Mesendoderm (in vitro differentiated cells): Measurements from ENCODE around the gene ARHGAP28.

Experiments
- DNase-seq: peaks from one replicate; pipeline ENCODE4 v3.0.0; 2013
- H2AK5ac ChIP-seq: 2 replicates; pipeline ENCODE4 v1.6.1; 2013; ENCODE audit warnings: low read length, inconsistent platforms
- H2BK120ac ChIP-seq: 2 replicates; pipeline ENCODE4 v1.6.1; 2013; ENCODE audit warnings: low read depth, mild to moderate bottlenecking, low read length, moderate library complexity, mixed read lengths
- H2BK15ac ChIP-seq: replicated peaks from 2 replicates; pipeline ENCODE4 v1.6.1; 2013; ENCODE audit warnings: low read depth, mild to moderate bottlenecking, moderate library complexity
- H2BK5ac ChIP-seq: 2 replicates; pipeline ENCODE4 v1.6.1; 2013; ENCODE audit warnings: low read length, inconsistent platforms
- H3K18ac ChIP-seq: 2 replicates; pipeline ENCODE4 v1.6.1; 2013; ENCODE audit warnings: mild to moderate bottlenecking, low read length, mixed read lengths
- H3K23ac ChIP-seq: one replicate; pipeline ENCODE4 v1.6.1; 2013; ENCODE audit warnings: low read length
- H3K27ac ChIP-seq: 2 replicates; pipeline ENCODE4 v1.5.1; 2013; ENCODE audit warnings: low read depth, mild to moderate bottlenecking, inconsistent platforms, low read length, moderate library complexity
- H3K27me3 ChIP-seq: 2 replicates; pipeline ENCODE4 v1.6.1; 2013; ENCODE audit warnings: low read length, control low read depth, mild to moderate bottlenecking, inconsistent platforms; ENCODE audit not compliant: insufficient read depth, poor library complexity
- H3K36me3 ChIP-seq: 2 replicates; pipeline ENCODE4 v1.6.1; 2013; ENCODE audit warnings: low read length, inconsistent platforms; ENCODE audit not compliant: control insufficient read depth, insufficient read depth
- H3K4ac ChIP-seq: one replicate; pipeline ENCODE4 v1.6.1; 2013; ENCODE audit warnings: low read depth, mild to moderate bottlenecking, low read length, moderate library complexity
- H3K4me1 ChIP-seq: 2 replicates; pipeline ENCODE4 v1.6.1; 2013; ENCODE audit warnings: low read depth, low read length, inconsistent platforms; ENCODE audit not compliant: control insufficient read depth
- H3K4me2 ChIP-seq: 2 replicates; pipeline ENCODE4 v1.6.1; 2013; ENCODE audit warnings: low read length
- H3K4me3 ChIP-seq: 2 replicates; pipeline ENCODE4 v1.5.1; 2013; ENCODE audit warnings: mild to moderate bottlenecking, low read length
- H3K56ac ChIP-seq: one replicate; pipeline ENCODE4 v1.6.1; 2013; ENCODE audit warnings: low read length
- H3K79me1 ChIP-seq: 2 replicates; pipeline ENCODE4 v1.6.1; 2013; ENCODE audit warnings: low read length, inconsistent platforms
- H3K79me2 ChIP-seq: 2 replicates; pipeline ENCODE4 v1.6.1; 2013; ENCODE audit warnings: mild to moderate bottlenecking, low read length; ENCODE audit not compliant: control insufficient read depth, insufficient read depth
- H3K9ac ChIP-seq: 2 replicates; pipeline ENCODE4 v1.6.1; 2013; ENCODE audit warnings: low read length, inconsistent platforms
- H4K5ac ChIP-seq: one replicate; pipeline ENCODE4 v1.6.1; 2013; ENCODE audit warnings: low read length
- H4K8ac ChIP-seq: one replicate; pipeline ENCODE4 v1.6.1; 2013; ENCODE audit warnings: low read depth, mild to moderate bottlenecking, control low read depth, low read length, moderate library complexity
- WGBS: extraction: QIAGEN DNeasy Blood & Tissue Kit; methylation state at CpG from one replicate; pipeline ENCODE4 v1.1.7; 2013; ENCODE audit warnings: low lambda C conversion rate, missing lambda C conversion rate; ENCODE audit not compliant: insufficient coverage; ENCODE audit errors: extremely low coverage; 5-methylcytosine and 5-hydroxymethylcytosine counted together

Gene ARHGAP28

GRCh38 chr18:6708890-6709289 is 20.6 kb upstream of the ARHGAP28 start:
- Histone ChIP-seq H3K4ac (no peak overlapping the region), H3K27ac (no peak overlapping the region), H3K4me2 (no peak overlapping the region), H3K56ac (no peak overlapping the region), H3K27me3 (no peaks in the 10 kb centered on the region), H3K79me1 (no peaks in the 10 kb centered on the region), H3K23ac (no peak overlapping the region), H4K5ac (no peak overlapping the region), H2BK5ac (no peak overlapping the region), H3K18ac (no peak overlapping the region), H2AK5ac (no peak overlapping the region), H2BK15ac (no peak overlapping the region), H4K8ac (no peak overlapping the region), H3K36me3 (no peaks in the 10 kb centered on the region), H3K79me2 (no peaks in the 10 kb centered on the region), H3K4me3 (no peak overlapping the region), H3K9ac (no peak overlapping the region), H2BK120ac (no peak overlapping the region), H3K4me1 (no peaks in the 10 kb centered on the region)
- DNase-seq: no peak
- no CpG with 5 or more reads among the region's 1 CpG for WGBS

GRCh38 chr18:6711467-6711866 is 18.0 kb upstream of the ARHGAP28 start:
- Histone ChIP-seq H4K8ac (no peak overlapping the region), H3K27me3 (no peaks in the 10 kb centered on the region), H3K36me3 (no peaks in the 10 kb centered on the region), H2BK120ac (no peak overlapping the region), H2BK15ac (no peak overlapping the region), H3K56ac (no peak overlapping the region), H3K27ac (no peak overlapping the region), H3K9ac (no peak overlapping the region), H4K5ac (no peak overlapping the region), H3K4me3 (no peak overlapping the region), H2BK5ac (no peak overlapping the region), H3K18ac (no peak overlapping the region), H3K4me2 (no peak overlapping the region), H3K4ac (no peak overlapping the region), H2AK5ac (no peak overlapping the region), H3K79me2 (no peaks in the 10 kb centered on the region), H3K4me1 (peaks cover 2% of the 10 kb centered on the region), H3K79me1 (no peaks in the 10 kb centered on the region), H3K23ac (no peak overlapping the region)
- DNase-seq: no peak
- WGBS: no CpG with 5 or more reads among the region's 1 CpG

GRCh38 chr18:6712401-6712800 is 17.1 kb upstream of the ARHGAP28 start:
- Histone ChIP-seq H2BK120ac (no peak overlapping the region), H3K27ac (no peak overlapping the region), H3K4ac (no peak overlapping the region), H3K27me3 (no peaks in the 10 kb centered on the region), H3K56ac (no peak overlapping the region), H4K5ac (no peak overlapping the region), H3K9ac (no peak overlapping the region), H3K4me1 (peaks cover 2% of the 10 kb centered on the region), H3K23ac (no peak overlapping the region), H4K8ac (no peak overlapping the region), H3K79me2 (no peaks in the 10 kb centered on the region), H3K4me2 (no peak overlapping the region), H2AK5ac (no peak overlapping the region), H2BK5ac (no peak overlapping the region), H3K36me3 (no peaks in the 10 kb centered on the region), H3K18ac (no peak overlapping the region), H3K79me1 (no peaks in the 10 kb centered on the region), H3K4me3 (no peak overlapping the region), H2BK15ac (no peak overlapping the region)
- DNase-seq: peak; percentile 32
- no CpG with 5 or more reads among the region's 1 CpG for WGBS

GRCh38 chr18:6714010-6714409 is 15.5 kb upstream of the ARHGAP28 start:
- Histone ChIP-seq H2BK15ac (peak overlapping the region; percentile 65), H2BK5ac (no peak overlapping the region), H3K79me2 (no peaks in the 10 kb centered on the region), H3K4me1 (peaks cover 2% of the 10 kb centered on the region), H2BK120ac (peak overlapping the region; percentile 28), H3K27ac (no peak overlapping the region), H4K5ac (no peak overlapping the region), H3K27me3 (no peaks in the 10 kb centered on the region), H3K56ac (no peak overlapping the region), H3K36me3 (no peaks in the 10 kb centered on the region), H2AK5ac (no peak overlapping the region), H3K9ac (no peak overlapping the region), H3K4me3 (no peak overlapping the region), H3K23ac (no peak overlapping the region), H4K8ac (no peak overlapping the region), H3K18ac (peak overlapping the region; percentile 18), H3K79me1 (no peaks in the 10 kb centered on the region), H3K4me2 (no peak overlapping the region), H3K4ac (no peak overlapping the region)
- no CpG with 5 or more reads among the region's 2 CpGs for WGBS
- peak; percentile 65 for DNase-seq

GRCh38 chr18:6718267-6718666 is 11.2 kb upstream of the ARHGAP28 start:
- no CpG with 5 or more reads among the region's 2 CpGs for WGBS
- H2AK5ac ChIP-seq: no peak overlapping the region

GRCh38 chr18:6719098-6719846 is 10.2 kb upstream of the ARHGAP28 start:
- no CpG with 5 or more reads among the region's 4 CpGs for WGBS
- no peak overlapping the region for H3K4me2 ChIP-seq

More at GRCh38 chr18:6718267-6718666, 11.2 kb upstream of the ARHGAP28 start:
- no peaks in the 10 kb centered on the region for H3K27me3 ChIP-seq
- H2BK5ac ChIP-seq: no peak overlapping the region
- no peak overlapping the region for H3K18ac ChIP-seq
- H3K56ac ChIP-seq: no peak overlapping the region
- no peaks in the 10 kb centered on the region for H3K79me1 ChIP-seq
- no peak overlapping the region for H3K23ac ChIP-seq
- no peak overlapping the region for H4K8ac ChIP-seq
- peak; percentile 71 for DNase-seq
- H3K4me1 ChIP-seq: peaks cover 2% of the 10 kb centered on the region
- H3K9ac ChIP-seq: no peak overlapping the region
- H3K27ac ChIP-seq: no peak overlapping the region
- H4K5ac ChIP-seq: no peak overlapping the region
- H3K4me2 ChIP-seq: no peak overlapping the region
- H3K36me3 ChIP-seq: no peaks in the 10 kb centered on the region
- no peak overlapping the region for H3K4me3 ChIP-seq
- no peaks in the 10 kb centered on the region for H3K79me2 ChIP-seq
- no peak overlapping the region for H2BK120ac ChIP-seq
- no peak overlapping the region for H2BK15ac ChIP-seq
- no peak overlapping the region for H3K4ac ChIP-seq

More at GRCh38 chr18:6719098-6719846, 10.2 kb upstream of the ARHGAP28 start:
- no peak overlapping the region for H3K4me3 ChIP-seq
- no peak overlapping the region for H4K8ac ChIP-seq
- H3K27ac ChIP-seq: no peak overlapping the region
- DNase-seq: no peak
- no peak overlapping the region for H2BK5ac ChIP-seq
- no peaks in the 10 kb centered on the region for H3K4me1 ChIP-seq
- H4K5ac ChIP-seq: no peak overlapping the region
- H2AK5ac ChIP-seq: no peak overlapping the region
- H3K36me3 ChIP-seq: no peaks in the 10 kb centered on the region
- H3K23ac ChIP-seq: no peak overlapping the region
- no peak overlapping the region for H3K4ac ChIP-seq
- no peaks in the 10 kb centered on the region for H3K27me3 ChIP-seq
- H3K79me2 ChIP-seq: no peaks in the 10 kb centered on the region
- no peak overlapping the region for H3K9ac ChIP-seq
- no peak overlapping the region for H3K56ac ChIP-seq
- no peak overlapping the region for H3K18ac ChIP-seq
- H3K79me1 ChIP-seq: no peaks in the 10 kb centered on the region
- no peak overlapping the region for H2BK120ac ChIP-seq
- no peak overlapping the region for H2BK15ac ChIP-seq
